WTC11 (cell line): ENCODE measurements around the gene CEBPA.

Experiments
- TF ChIP-seq, protein P1 (sequence below): sonication (generic); formaldehyde crosslinking; IDR thresholded peaks from 2 replicates; pipeline ENCODE4 v1.8.1; 2023; ENCODE audit warnings: mild to moderate bottlenecking, moderate library complexity, missing genetic modification reagents
- TF ChIP-seq, protein P2 (sequence below): fragments of 200-600 bp; IDR thresholded peaks from 2 replicates; pipeline ENCODE4 v1.8.0; 2022; ENCODE audit warnings: antibody characterized with exemption

DNA sequence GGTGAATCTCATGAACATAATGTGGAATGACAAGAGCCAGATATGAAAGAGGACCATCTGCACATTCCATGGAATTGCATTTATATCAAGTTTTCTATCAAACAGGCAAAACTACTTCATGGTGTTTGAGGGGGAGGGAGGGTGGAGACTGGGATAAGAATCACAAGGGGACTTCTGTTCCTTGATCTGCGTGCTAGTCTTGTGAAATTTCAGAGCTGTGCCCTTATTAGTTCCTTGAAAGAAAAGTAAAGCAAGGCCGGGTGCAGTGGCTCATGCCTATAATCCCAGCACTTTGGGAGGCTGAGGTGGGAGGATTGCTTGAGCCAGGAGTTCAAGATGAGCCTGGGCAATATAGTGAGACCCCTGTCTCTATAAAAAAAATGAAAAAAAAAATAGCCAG lies 41.0 kb upstream of the CEBPA start:
- TF ChIP-seq, protein P1, sequence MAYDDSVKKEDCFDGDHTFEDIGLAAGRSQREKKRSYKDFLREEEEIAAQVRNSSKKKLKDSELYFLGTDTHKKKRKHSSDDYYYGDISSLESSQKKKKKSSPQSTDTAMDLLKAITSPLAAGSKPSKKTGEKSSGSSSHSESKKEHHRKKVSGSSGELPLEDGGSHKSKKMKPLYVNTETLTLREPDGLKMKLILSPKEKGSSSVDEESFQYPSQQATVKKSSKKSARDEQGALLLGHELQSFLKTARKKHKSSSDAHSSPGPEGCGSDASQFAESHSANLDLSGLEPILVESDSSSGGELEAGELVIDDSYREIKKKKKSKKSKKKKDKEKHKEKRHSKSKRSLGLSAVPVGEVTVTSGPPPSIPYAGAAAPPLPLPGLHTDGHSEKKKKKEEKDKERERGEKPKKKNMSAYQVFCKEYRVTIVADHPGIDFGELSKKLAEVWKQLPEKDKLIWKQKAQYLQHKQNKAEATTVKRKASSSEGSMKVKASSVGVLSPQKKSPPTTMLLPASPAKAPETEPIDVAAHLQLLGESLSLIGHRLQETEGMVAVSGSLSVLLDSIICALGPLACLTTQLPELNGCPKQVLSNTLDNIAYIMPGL (CRISPR knock-in tag): no peak
- TF ChIP-seq, protein P2, sequence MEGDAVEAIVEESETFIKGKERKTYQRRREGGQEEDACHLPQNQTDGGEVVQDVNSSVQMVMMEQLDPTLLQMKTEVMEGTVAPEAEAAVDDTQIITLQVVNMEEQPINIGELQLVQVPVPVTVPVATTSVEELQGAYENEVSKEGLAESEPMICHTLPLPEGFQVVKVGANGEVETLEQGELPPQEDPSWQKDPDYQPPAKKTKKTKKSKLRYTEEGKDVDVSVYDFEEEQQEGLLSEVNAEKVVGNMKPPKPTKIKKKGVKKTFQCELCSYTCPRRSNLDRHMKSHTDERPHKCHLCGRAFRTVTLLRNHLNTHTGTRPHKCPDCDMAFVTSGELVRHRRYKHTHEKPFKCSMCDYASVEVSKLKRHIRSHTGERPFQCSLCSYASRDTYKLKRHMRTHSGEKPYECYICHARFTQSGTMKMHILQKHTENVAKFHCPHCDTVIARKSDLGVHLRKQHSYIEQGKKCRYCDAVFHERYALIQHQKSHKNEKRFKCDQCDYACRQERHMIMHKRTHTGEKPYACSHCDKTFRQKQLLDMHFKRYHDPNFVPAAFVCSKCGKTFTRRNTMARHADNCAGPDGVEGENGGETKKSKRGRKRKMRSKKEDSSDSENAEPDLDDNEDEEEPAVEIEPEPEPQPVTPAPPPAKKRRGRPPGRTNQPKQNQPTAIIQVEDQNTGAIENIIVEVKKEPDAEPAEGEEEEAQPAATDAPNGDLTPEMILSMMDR: no peak
